22Rv1 (cell line): Measurements from ENCODE around the gene ACVRL1.

Experiments
- ZFX ChIP-seq: fragments of 450-650 bp; IDR thresholded peaks from 2 replicates; pipeline ENCODE4 v1.6.1; 2017; ENCODE audit warnings: antibody characterized with exemption, borderline replicate concordance
- TF ChIP-seq, protein P1 (sequence below): fragments of 450-650 bp; IDR thresholded peaks from 2 replicates; pipeline ENCODE4 v1.5.1; 2017; ENCODE audit warnings: mild to moderate bottlenecking

GRCh38 chr12:51958542-51958941, 51.2 kb downstream of the ACVRL1 start:
- TF ChIP-seq, protein P1, sequence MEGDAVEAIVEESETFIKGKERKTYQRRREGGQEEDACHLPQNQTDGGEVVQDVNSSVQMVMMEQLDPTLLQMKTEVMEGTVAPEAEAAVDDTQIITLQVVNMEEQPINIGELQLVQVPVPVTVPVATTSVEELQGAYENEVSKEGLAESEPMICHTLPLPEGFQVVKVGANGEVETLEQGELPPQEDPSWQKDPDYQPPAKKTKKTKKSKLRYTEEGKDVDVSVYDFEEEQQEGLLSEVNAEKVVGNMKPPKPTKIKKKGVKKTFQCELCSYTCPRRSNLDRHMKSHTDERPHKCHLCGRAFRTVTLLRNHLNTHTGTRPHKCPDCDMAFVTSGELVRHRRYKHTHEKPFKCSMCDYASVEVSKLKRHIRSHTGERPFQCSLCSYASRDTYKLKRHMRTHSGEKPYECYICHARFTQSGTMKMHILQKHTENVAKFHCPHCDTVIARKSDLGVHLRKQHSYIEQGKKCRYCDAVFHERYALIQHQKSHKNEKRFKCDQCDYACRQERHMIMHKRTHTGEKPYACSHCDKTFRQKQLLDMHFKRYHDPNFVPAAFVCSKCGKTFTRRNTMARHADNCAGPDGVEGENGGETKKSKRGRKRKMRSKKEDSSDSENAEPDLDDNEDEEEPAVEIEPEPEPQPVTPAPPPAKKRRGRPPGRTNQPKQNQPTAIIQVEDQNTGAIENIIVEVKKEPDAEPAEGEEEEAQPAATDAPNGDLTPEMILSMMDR, result no peak
- TF ChIP-seq ZFX, result no peak
